MM.1S (cell line): ENCODE data around the gene TYSND1.

Experiments
- DNase-seq: peaks from one replicate; pipeline ENCODE4 v3.0.0-alpha.2; 2015
- H2AFZ ChIP-seq: fragments of 300-600 bp; sonication (generic); 2 replicates; pipeline ENCODE4 v1.6.0; 2016; ENCODE audit warnings: antibody characterized with exemption, low read length
- H3F3A ChIP-seq: fragments of 300-600 bp; sonication (generic); 2 replicates; pipeline ENCODE4 v1.6.1; 2016; ENCODE audit warnings: mild to moderate bottlenecking, antibody characterized with exemption, low read length, moderate library complexity, mixed read lengths; ENCODE audit not compliant: insufficient read depth
- H3K27ac ChIP-seq: fragments of 300-600 bp; sonication (generic); 2 replicates; pipeline ENCODE4 v1.5.1; 2016; ENCODE audit warnings: mild to moderate bottlenecking, low read length
- H3K27me3 ChIP-seq: fragments of 300-600 bp; sonication (generic); replicated peaks from 2 replicates; pipeline ENCODE4 v1.6.0; 2016; ENCODE audit warnings: low read length; ENCODE audit not compliant: insufficient read depth
- H3K36me3 ChIP-seq: fragments of 300-600 bp; sonication (generic); replicated peaks from 2 replicates; pipeline ENCODE4 v1.6.1; 2016; ENCODE audit warnings: mild to moderate bottlenecking, low read length, mixed read lengths; ENCODE audit not compliant: insufficient read depth
- H3K4me1 ChIP-seq: fragments of 300-600 bp; sonication (generic); 2 replicates; pipeline ENCODE4 v1.6.1; 2016; ENCODE audit warnings: low read length, mixed read lengths
- H3K4me2 ChIP-seq: fragments of 300-600 bp; sonication (generic); 2 replicates; pipeline ENCODE4 v1.6.0; 2016; ENCODE audit warnings: low read depth, low read length
- H3K4me3 ChIP-seq: fragments of 300-600 bp; sonication (generic); 2 replicates; pipeline ENCODE4 v1.5.1; 2016; ENCODE audit warnings: low read length, mixed read lengths
- H3K79me2 ChIP-seq: fragments of 300-600 bp; sonication (generic); 2 replicates; pipeline ENCODE4 v1.6.1; 2016; ENCODE audit warnings: mixed run types, low read length, mixed read lengths
- H3K9ac ChIP-seq: fragments of 300-600 bp; sonication (generic); 2 replicates; pipeline ENCODE4 v1.6.1; 2016; ENCODE audit warnings: low read length, mixed read lengths
- H3K9me2 ChIP-seq: fragments of 300-600 bp; sonication (generic); replicated peaks from 2 replicates; pipeline ENCODE4 v1.6.1; 2016; ENCODE audit warnings: mild to moderate bottlenecking, low read length, mixed read lengths; ENCODE audit not compliant: insufficient read depth
- H3K9me3 ChIP-seq: fragments of 300-600 bp; sonication (generic); replicated peaks from 2 replicates; pipeline ENCODE4 v1.6.1; 2016; ENCODE audit warnings: mild to moderate bottlenecking, low read length, mixed read lengths; ENCODE audit not compliant: insufficient read depth
- H4K20me1 ChIP-seq: fragments of 300-600 bp; sonication (generic); 2 replicates; pipeline ENCODE4 v1.6.1; 2016; ENCODE audit warnings: mild to moderate bottlenecking, low read length, moderate library complexity, mixed read lengths; ENCODE audit not compliant: insufficient read depth
- EZH2 ChIP-seq: fragments of 300-600 bp; sonication (generic); optimal IDR thresholded peaks from 2 replicates; pipeline ENCODE3; 2017; ENCODE audit warnings: low read depth, mild to moderate bottlenecking, antibody characterized with exemption, low read length, mixed read lengths
- EZH2phosphoT487 ChIP-seq: fragments of 300-600 bp; sonication (generic); IDR thresholded peaks from 2 replicates; pipeline ENCODE4 v1.6.1; 2018; ENCODE audit warnings: antibody characterized with exemption, low read length
- TF ChIP-seq, protein P1 (sequence below): fragments of 300-600 bp; sonication (generic); IDR thresholded peaks from 2 replicates; pipeline ENCODE4 v1.5.1; 2016; ENCODE audit warnings: antibody characterized with exemption, low read length, mixed read lengths

TYSND1 gene

DNA sequence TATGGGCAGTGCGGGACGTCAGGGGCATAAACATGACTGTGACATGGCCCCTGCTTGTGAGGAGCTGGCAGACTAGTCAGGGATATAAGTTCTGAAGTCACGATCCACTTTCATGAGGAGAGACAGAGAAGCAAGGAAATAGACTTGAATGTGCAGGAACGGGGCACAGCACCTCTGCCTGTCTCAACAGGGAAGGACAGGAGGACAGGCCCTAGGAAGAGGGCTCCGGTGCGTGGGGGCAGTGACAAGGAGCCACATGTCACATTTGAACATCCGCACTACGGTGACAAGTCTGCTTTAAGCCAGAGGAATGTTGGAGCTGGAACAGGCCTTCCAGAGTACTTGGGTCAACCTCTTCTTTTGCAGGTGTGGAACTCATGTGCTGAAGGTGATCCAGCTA is 43.6 kb upstream of the TYSND1 start:
- Histone ChIP-seq H3K79me2 (no peaks in the 10 kb centered on the region), H3K9me3 (no peaks in the 10 kb centered on the region), H3K4me2 (no peak overlapping the region)

DNA sequence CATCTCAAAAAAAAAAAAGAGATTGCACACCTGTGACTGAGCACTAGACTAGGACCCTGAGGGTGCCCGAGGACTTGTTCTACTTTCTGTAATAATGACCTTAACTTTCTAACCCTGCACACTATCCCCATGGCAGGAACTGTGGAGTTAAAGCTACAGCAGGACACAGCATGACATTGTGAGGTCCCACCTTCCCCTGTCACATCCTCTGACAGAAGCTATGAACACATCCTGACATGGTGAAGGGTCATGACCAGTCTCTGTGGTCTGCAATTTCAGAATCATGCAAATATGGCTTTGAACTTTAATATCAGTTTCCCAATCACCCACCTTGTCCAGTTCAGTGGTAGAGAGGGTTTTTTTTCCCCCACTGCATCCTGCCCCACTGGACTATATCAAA is 42.3 kb upstream of the TYSND1 start:
- H3K79me2 ChIP-seq, result no peaks in the 10 kb centered on the region
- no peak for DNase-seq
- H3K4me3 ChIP-seq, result no peak overlapping the region
- H3K9me2 ChIP-seq, result no peaks in the 10 kb centered on the region
- H3K4me2 ChIP-seq, result no peak overlapping the region
- no peaks in the 10 kb centered on the region for H3K4me1 ChIP-seq
- TF ChIP-seq EZH2phosphoT487 (no peak), EZH2 (no peak)
- TF ChIP-seq, protein P1, sequence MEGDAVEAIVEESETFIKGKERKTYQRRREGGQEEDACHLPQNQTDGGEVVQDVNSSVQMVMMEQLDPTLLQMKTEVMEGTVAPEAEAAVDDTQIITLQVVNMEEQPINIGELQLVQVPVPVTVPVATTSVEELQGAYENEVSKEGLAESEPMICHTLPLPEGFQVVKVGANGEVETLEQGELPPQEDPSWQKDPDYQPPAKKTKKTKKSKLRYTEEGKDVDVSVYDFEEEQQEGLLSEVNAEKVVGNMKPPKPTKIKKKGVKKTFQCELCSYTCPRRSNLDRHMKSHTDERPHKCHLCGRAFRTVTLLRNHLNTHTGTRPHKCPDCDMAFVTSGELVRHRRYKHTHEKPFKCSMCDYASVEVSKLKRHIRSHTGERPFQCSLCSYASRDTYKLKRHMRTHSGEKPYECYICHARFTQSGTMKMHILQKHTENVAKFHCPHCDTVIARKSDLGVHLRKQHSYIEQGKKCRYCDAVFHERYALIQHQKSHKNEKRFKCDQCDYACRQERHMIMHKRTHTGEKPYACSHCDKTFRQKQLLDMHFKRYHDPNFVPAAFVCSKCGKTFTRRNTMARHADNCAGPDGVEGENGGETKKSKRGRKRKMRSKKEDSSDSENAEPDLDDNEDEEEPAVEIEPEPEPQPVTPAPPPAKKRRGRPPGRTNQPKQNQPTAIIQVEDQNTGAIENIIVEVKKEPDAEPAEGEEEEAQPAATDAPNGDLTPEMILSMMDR, result no peak
- no peaks in the 10 kb centered on the region for H3K27me3 ChIP-seq
- no peaks in the 10 kb centered on the region for H4K20me1 ChIP-seq
- no peaks in the 10 kb centered on the region for H3F3A ChIP-seq
- H3K9ac ChIP-seq, result no peak overlapping the region
- no peaks in the 10 kb centered on the region for H3K36me3 ChIP-seq
- no peaks in the 10 kb centered on the region for H3K9me3 ChIP-seq
- H2AFZ ChIP-seq, result no peak overlapping the region
- H3K27ac ChIP-seq, result no peak overlapping the region

More for the DNA sequence above, 43.6 kb upstream of the TYSND1 start:
- Histone ChIP-seq H3K27ac (no peak overlapping the region), H3K27me3 (no peaks in the 10 kb centered on the region), H3K9me2 (no peaks in the 10 kb centered on the region), H3K4me1 (no peaks in the 10 kb centered on the region), H4K20me1 (no peaks in the 10 kb centered on the region), H3K4me3 (no peak overlapping the region), H3F3A (no peaks in the 10 kb centered on the region), H3K36me3 (no peaks in the 10 kb centered on the region), H3K9ac (no peak overlapping the region), H2AFZ (no peak overlapping the region)
- TF ChIP-seq EZH2phosphoT487 (no peak), EZH2 (no peak)
- TF ChIP-seq, protein P1, result no peak
- no peak for DNase-seq

DNA sequence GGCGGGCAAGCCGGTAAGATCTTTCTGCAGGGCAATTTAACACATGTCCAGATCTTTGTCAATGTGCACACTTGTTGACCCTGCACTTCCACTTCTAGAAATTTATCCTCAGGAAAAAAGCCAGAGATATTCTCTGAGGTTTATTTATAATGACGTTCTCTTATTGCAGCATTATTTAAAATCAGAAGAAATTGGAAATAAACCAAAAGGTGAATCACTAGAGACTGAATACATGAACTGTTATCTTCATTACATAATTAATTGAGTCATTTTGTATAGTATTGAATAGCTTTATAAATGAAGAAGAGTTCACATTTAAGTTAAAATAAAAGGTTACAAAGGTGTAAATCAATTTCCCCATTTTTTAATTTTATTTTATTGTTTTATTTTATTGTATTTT is 40.1 kb upstream of the TYSND1 start:
- Histone ChIP-seq H3K9ac (no peak overlapping the region), H3K27ac (no peak overlapping the region)
- no peak for DNase-seq

More for the DNA sequence above, 40.1 kb upstream of the TYSND1 start:
- Histone ChIP-seq H2AFZ (no peak overlapping the region), H3F3A (no peaks in the 10 kb centered on the region), H3K79me2 (no peaks in the 10 kb centered on the region), H3K36me3 (no peaks in the 10 kb centered on the region), H4K20me1 (no peaks in the 10 kb centered on the region), H3K9me3 (no peaks in the 10 kb centered on the region), H3K4me2 (no peak overlapping the region), H3K4me3 (no peak overlapping the region), H3K27me3 (no peaks in the 10 kb centered on the region), H3K4me1 (no peaks in the 10 kb centered on the region), H3K9me2 (no peaks in the 10 kb centered on the region)
- TF ChIP-seq EZH2phosphoT487, result no peak
- TF ChIP-seq, protein P1, result no peak
- TF ChIP-seq EZH2, result no peak
